HepG2 (cell line): ENCODE data around the gene ACTL6A. TPM values are rescaled to one million over a fixed set of nuclear protein-coding genes. Genes with fewer than 3 reads are reported as not detected.

ENCODE experiments used
- CHD4 ChIP-seq: fragments of 200-600 bp; sonication (generic); IDR thresholded peaks from 2 replicates; pipeline ENCODE4 v1.7.0; 2017; ENCODE audit warnings: mild to moderate bottlenecking, low read length, borderline replicate concordance
- DMAP1 ChIP-seq: IDR thresholded peaks from 2 replicates; pipeline ENCODE4 v1.6.1; 2016
- DPF2 ChIP-seq: sonication (generic); formaldehyde crosslinking; IDR thresholded peaks from 2 replicates; pipeline ENCODE4 v1.4.0; 2020; ENCODE audit warnings: mild to moderate bottlenecking, low read depth, missing genetic modification reagents, borderline replicate concordance
- HOXA3 ChIP-seq: sonication (generic); formaldehyde crosslinking; IDR thresholded peaks from 2 replicates; pipeline ENCODE4 v1.5.0; 2020; ENCODE audit warnings: missing genetic modification reagents
- KLF12 ChIP-seq: sonication (generic); formaldehyde crosslinking; IDR thresholded peaks from 2 replicates; pipeline ENCODE4 v1.4.0; 2020; ENCODE audit warnings: missing genetic modification reagents, borderline replicate concordance
- KLF13 ChIP-seq: sonication (generic); formaldehyde crosslinking; IDR thresholded peaks from 2 replicates; pipeline ENCODE4 v1.4.0; 2020; ENCODE audit warnings: mild to moderate bottlenecking, missing genetic modification reagents
- MAFK ChIP-seq, 2 experiments: IDR thresholded peaks in 1 of 2; conservative IDR thresholded peaks in 1 of 2; 2 replicates each; pipeline ENCODE4 v1.6.1; 2011; ENCODE audit warnings: improper control_type of control experiment in 2 of 2, low read length in 2 of 2
- NFKB2 ChIP-seq: sonication (generic); formaldehyde crosslinking; IDR thresholded peaks from 2 replicates; pipeline ENCODE4 v1.4.0; 2020; ENCODE audit warnings: missing genetic modification reagents, borderline replicate concordance
- PAWR ChIP-seq: sonication (generic); formaldehyde crosslinking; IDR thresholded peaks from 2 replicates; pipeline ENCODE4 v1.4.0; 2020; ENCODE audit warnings: missing genetic modification reagents, mild to moderate bottlenecking, borderline replicate concordance
- PCBP1 ChIP-seq: fragments of 200-400 bp; formaldehyde crosslinking; IDR thresholded peaks from 2 replicates; pipeline ENCODE4 v1.6.1; 2017; ENCODE audit warnings: mild to moderate bottlenecking, low read depth, low read length, borderline replicate concordance
- RBM22 ChIP-seq: fragments of 200-400 bp; formaldehyde crosslinking; optimal IDR thresholded peaks from 2 replicates; pipeline ENCODE3; 2017; ENCODE audit warnings: mild to moderate bottlenecking, low read length, moderate library complexity
- RFX3 ChIP-seq: IDR thresholded peaks from 2 replicates; pipeline ENCODE4 v1.6.1; 2016; ENCODE audit warnings: missing biosample characterization, missing genetic modification reagents
- SMARCE1 ChIP-seq: fragments of 450-650 bp; IDR thresholded peaks from 2 replicates; pipeline ENCODE4 v1.6.1; 2017; ENCODE audit warnings: borderline replicate concordance
- SOX5 ChIP-seq: IDR thresholded peaks from 2 replicates; pipeline ENCODE4 v1.6.1; 2016; ENCODE audit warnings: borderline replicate concordance
- TEAD3 ChIP-seq: optimal IDR thresholded peaks from 2 replicates; pipeline ENCODE3; 2016; ENCODE audit warnings: borderline replicate concordance
- XBP1 ChIP-seq: sonication (generic); formaldehyde crosslinking; IDR thresholded peaks from 2 replicates; pipeline ENCODE4 v1.5.0; 2020; ENCODE audit warnings: missing genetic modification reagents
- ZFAT ChIP-seq: sonication (generic); formaldehyde crosslinking; conservative IDR thresholded peaks from 2 replicates; pipeline ENCODE4 v1.8.1; 2023; ENCODE audit warnings: missing genetic modification reagents, inconsistent platforms
- ZNF101 ChIP-seq: sonication (generic); formaldehyde crosslinking; IDR thresholded peaks from 2 replicates; pipeline ENCODE4 v1.4.0; 2020; ENCODE audit warnings: mild to moderate bottlenecking, low read depth, missing genetic modification reagents, borderline replicate concordance
- ZNF234 ChIP-seq: sonication (generic); formaldehyde crosslinking; conservative IDR thresholded peaks from 2 replicates; pipeline ENCODE4 v1.5.1; 2020; ENCODE audit warnings: mild to moderate bottlenecking, missing genetic modification reagents
- ZNF501 ChIP-seq: sonication (generic); formaldehyde crosslinking; IDR thresholded peaks from 2 replicates; pipeline ENCODE4 v1.5.1; 2020; ENCODE audit warnings: mild to moderate bottlenecking, moderate library complexity, missing genetic modification reagents
- ZNF546 ChIP-seq: sonication (generic); formaldehyde crosslinking; conservative IDR thresholded peaks from 2 replicates; pipeline ENCODE4 v1.8.1; 2023; ENCODE audit warnings: mild to moderate bottlenecking, missing genetic modification reagents
- ZNF761 ChIP-seq: sonication (generic); formaldehyde crosslinking; conservative IDR thresholded peaks from 2 replicates; pipeline ENCODE4 v1.4.0; 2020; ENCODE audit warnings: mild to moderate bottlenecking, missing genetic modification reagents
- ZNF782 ChIP-seq: sonication (generic); formaldehyde crosslinking; IDR thresholded peaks from 2 replicates; pipeline ENCODE4 v1.4.0; 2020; ENCODE audit warnings: missing genetic modification reagents, mild to moderate bottlenecking, borderline replicate concordance
- polyA plus RNA-seq, 8 experiments: library from polyadenylated mRNA; depleted of rRNA in 3 of 8; stranded (reverse) in 7 of 8; unstranded in 1 of 8; fragments of >200 nt; fragmentation: Illumina TruSeq in 4 of 8; extraction: Trizol in 4 of 8; gene quantifications; 2 replicates each; pipeline versions ENCODE4 v1.2.1 to v1.2.3, GENCODE V29; 2011 to 2016; ENCODE audit warnings: low read depth in 4 of 8, missing spikeins in 1 of 8, mixed read lengths in 1 of 8; ENCODE audit not compliant: insufficient read depth in 1 of 8
- total RNA-seq, 5 experiments: library from RNA; depleted of rRNA; stranded (reverse); fragments of >200 nt; fragmentation: Illumina TruSeq; extraction: Trizol; gene quantifications; 2 replicates each; pipeline ENCODE4 v1.2.3, GENCODE V29; 2016; ENCODE audit warnings: low read depth in 1 of 5
- TF ChIP-seq, protein P1 (sequence below): sonication (generic); formaldehyde crosslinking; IDR thresholded peaks from 2 replicates; pipeline ENCODE4; 2020; ENCODE audit warnings: missing genetic modification reagents, mild to moderate bottlenecking, borderline replicate concordance
- TF ChIP-seq, protein P2 (sequence below): sonication (generic); formaldehyde crosslinking; IDR thresholded peaks from 2 replicates; pipeline ENCODE4 v1.8.1; 2023; ENCODE audit warnings: missing genetic modification reagents, inconsistent platforms, borderline replicate concordance
- TF ChIP-seq, protein P3 (sequence below): sonication (generic); formaldehyde crosslinking; conservative IDR thresholded peaks from 2 replicates; pipeline ENCODE4 v1.8.1; 2023; ENCODE audit warnings: missing genetic modification reagents

The ACTL6A gene
- total and polyA plus RNA-seq, 2 of the 13 experiments (the other 11 are each of a cell fraction or from before 2014, with no cell fraction given), result 58.1 to 84.1 TPM

DNA sequence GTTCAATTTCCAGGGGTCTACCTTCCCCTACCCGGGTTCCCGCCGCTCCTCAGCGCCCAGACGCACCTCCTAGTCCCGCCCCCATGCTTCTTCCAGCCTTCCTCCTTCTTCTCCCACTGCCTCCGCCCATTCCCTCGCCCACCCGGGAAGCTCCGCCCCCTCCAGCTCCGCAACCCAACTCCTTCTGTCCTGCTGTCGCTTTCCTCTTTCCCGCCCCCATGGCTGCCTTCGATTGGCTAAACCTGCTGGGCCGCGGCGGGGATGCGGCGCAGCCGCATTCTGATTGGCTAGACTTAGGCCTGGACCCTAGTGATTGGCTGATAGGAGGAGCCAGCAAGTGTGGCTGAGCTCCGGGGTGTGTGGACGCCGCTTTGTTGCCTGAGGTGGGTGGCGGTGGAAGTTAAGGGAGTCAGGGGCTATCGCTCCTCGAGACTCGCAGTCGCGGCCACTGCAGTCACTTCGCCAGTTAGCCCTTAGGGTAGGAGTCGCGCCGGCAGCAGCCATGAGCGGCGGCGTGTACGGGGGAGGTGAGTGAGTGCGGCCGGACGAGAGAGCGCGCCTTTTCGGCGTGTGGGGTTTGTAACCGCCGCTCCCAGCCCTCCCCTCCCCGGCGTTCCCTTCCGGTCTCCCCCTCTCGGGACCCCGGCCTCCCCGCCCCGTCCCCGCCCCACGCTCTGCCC lies at the start of gene ACTL6A (continued):
- peak; percentile 35; the same call in 1 of the 2 replicates for TF ChIP-seq SOX5
- no peak for TF ChIP-seq DPF2 (CRISPR knock-in tag)
- TF ChIP-seq DMAP1 (CRISPR knock-in tag), result peak; percentile 92
- no peak; the same call in 1 of the 2 replicates for TF ChIP-seq ZNF234 (CRISPR knock-in tag)
- TF ChIP-seq, protein P1, sequence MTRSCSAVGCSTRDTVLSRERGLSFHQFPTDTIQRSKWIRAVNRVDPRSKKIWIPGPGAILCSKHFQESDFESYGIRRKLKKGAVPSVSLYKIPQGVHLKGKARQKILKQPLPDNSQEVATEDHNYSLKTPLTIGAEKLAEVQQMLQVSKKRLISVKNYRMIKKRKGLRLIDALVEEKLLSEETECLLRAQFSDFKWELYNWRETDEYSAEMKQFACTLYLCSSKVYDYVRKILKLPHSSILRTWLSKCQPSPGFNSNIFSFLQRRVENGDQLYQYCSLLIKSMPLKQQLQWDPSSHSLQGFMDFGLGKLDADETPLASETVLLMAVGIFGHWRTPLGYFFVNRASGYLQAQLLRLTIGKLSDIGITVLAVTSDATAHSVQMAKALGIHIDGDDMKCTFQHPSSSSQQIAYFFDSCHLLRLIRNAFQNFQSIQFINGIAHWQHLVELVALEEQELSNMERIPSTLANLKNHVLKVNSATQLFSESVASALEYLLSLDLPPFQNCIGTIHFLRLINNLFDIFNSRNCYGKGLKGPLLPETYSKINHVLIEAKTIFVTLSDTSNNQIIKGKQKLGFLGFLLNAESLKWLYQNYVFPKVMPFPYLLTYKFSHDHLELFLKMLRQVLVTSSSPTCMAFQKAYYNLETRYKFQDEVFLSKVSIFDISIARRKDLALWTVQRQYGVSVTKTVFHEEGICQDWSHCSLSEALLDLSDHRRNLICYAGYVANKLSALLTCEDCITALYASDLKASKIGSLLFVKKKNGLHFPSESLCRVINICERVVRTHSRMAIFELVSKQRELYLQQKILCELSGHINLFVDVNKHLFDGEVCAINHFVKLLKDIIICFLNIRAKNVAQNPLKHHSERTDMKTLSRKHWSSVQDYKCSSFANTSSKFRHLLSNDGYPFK (CRISPR knock-in tag), result no peak
- peak; percentile 55; the same call in 1 of the 2 replicates for TF ChIP-seq ZNF501 (CRISPR knock-in tag)
- TF ChIP-seq, protein P2, sequence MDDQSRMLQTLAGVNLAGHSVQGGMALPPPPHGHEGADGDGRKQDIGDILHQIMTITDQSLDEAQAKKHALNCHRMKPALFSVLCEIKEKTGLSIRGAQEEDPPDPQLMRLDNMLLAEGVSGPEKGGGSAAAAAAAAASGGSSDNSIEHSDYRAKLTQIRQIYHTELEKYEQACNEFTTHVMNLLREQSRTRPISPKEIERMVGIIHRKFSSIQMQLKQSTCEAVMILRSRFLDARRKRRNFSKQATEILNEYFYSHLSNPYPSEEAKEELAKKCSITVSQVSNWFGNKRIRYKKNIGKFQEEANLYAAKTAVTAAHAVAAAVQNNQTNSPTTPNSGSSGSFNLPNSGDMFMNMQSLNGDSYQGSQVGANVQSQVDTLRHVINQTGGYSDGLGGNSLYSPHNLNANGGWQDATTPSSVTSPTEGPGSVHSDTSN (CRISPR knock-in tag), result no peak
- TF ChIP-seq CHD4, result no peak
- 0 out of 2 replicates have a peak, but pooled peaks have one; percentile 92 for TF ChIP-seq ZNF101
- no peak for TF ChIP-seq SMARCE1
- TF ChIP-seq PAWR (CRISPR knock-in tag), result no peak
- no peak for TF ChIP-seq MAFK (conservative IDR thresholded peaks at IDR 0.05 in 1 of 2, IDR thresholded peaks at IDR 0.05 in 1 of 2; ENCODE audit: low read length in 2 of 2)
- 0 out of 2 replicates have a peak, but pooled peaks have one; percentile 23 for TF ChIP-seq KLF12 (CRISPR knock-in tag)
- TF ChIP-seq HOXA3 (CRISPR knock-in tag), result peak; percentile 53
- no peak for TF ChIP-seq RBM22
- TF ChIP-seq ZFAT (CRISPR knock-in tag), result no peak
- no peak for TF ChIP-seq RFX3 (CRISPR knock-in tag)
- peak; percentile 90 for TF ChIP-seq PCBP1
- no peak for TF ChIP-seq KLF13 (CRISPR knock-in tag)
- TF ChIP-seq XBP1, result no peak
- peak; percentile 93; the same call in 1 of the 2 replicates for TF ChIP-seq ZNF782 (CRISPR knock-in tag)
- TF ChIP-seq ZNF546, result no peak
- no peak for TF ChIP-seq NFKB2 (CRISPR knock-in tag)
- TF ChIP-seq ZNF761 (CRISPR knock-in tag), result no peak; the same call in 1 of the 2 replicates
- peak; percentile 66 for TF ChIP-seq TEAD3 (CRISPR knock-in tag)
- TF ChIP-seq, protein P3, sequence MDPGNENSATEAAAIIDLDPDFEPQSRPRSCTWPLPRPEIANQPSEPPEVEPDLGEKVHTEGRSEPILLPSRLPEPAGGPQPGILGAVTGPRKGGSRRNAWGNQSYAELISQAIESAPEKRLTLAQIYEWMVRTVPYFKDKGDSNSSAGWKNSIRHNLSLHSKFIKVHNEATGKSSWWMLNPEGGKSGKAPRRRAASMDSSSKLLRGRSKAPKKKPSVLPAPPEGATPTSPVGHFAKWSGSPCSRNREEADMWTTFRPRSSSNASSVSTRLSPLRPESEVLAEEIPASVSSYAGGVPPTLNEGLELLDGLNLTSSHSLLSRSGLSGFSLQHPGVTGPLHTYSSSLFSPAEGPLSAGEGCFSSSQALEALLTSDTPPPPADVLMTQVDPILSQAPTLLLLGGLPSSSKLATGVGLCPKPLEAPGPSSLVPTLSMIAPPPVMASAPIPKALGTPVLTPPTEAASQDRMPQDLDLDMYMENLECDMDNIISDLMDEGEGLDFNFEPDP (CRISPR knock-in tag), result no peak
